HCT116 (cell line): ENCODE data around the gene SVIP. TPM values are rescaled to one million over a fixed set of nuclear protein-coding genes. Genes with fewer than 3 reads are reported as not detected.

Experiments
- ATAC-seq: fragments of 200-7000 bp; cut with Tn5 transposase; 2 replicates; pipeline ENCODE4 v1.9.1; 2020; ENCODE audit warnings: mild to moderate bottlenecking, moderate library complexity
- BruUV-seq: library from RNA; stranded (reverse); fragments of 400-500 nt; replicated peaks from 2 replicates; lab custom pipeline; 2021; lab: Mats Ljungman, UMichigan
- CTCF ChIA-PET: fragments of 300-600 bp; sonication (Branson Sonifier 250); formaldehyde crosslinking; loops from one replicate; lab custom pipeline; 2021; ENCODE audit warnings: antibody characterized with exemption; lab: Charles Lee
- POLR2A ChIA-PET: fragments of 300-600, 350-600 bp; sonication (Branson Sonifier 250); formaldehyde crosslinking; loops from one replicate; lab custom pipeline; 2021; ENCODE audit warnings: antibody characterized with exemption; lab: Charles Lee
- RAD21 ChIA-PET, 2 experiments: fragments of 300-600 bp; sonication (Branson Sonifier 250); formaldehyde crosslinking; loops; one replicate each; lab custom pipeline; 2023; ENCODE audit warnings: low total read pairs in 2 of 2; ENCODE audit not compliant: uncharacterized antibody in 2 of 2, unreplicated experiment in 2 of 2, low non-redundant PET in 1 of 2; lab: Charles Lee
- DNase-seq: peaks from one replicate; pipeline ENCODE4 v3.0.0-alpha.2; 2010; ENCODE audit warnings: low read depth, low spot score
- H2AFZ ChIP-seq: fragments of 200-600 bp; shearing (Covaris generic), sonication (generic); 2 replicates; pipeline ENCODE4 v1.6.1; 2017; ENCODE audit warnings: low read depth, mixed run types, mixed read lengths, antibody characterized with exemption, low read length; ENCODE audit not compliant: poor library complexity, severe bottlenecking
- H3K27ac ChIP-seq: 2 replicates; pipeline ENCODE4 v1.5.1; 2012; ENCODE audit warnings: low read depth, low read length
- H3K27me3 ChIP-seq: fragments of 200-600 bp; sonication (generic); 2 replicates; pipeline ENCODE4 v1.6.1; 2016; ENCODE audit warnings: mixed run types, low read length, mixed read lengths; ENCODE audit not compliant: insufficient read depth
- H3K36me3 ChIP-seq, 2 experiments: fragments of 200-500 bp in 1 of 2; fragments of 200-600 bp in 1 of 2; sonication (Bioruptor generic) in 1 of 2; sonication (generic) in 1 of 2; 2 replicates each; pipeline versions ENCODE4 v1.5.1 to v1.6.1; 2014 to 2016; ENCODE audit warnings: low read length in 2 of 2, inconsistent platforms in 1 of 2, mixed read lengths in 1 of 2, mixed run types in 1 of 2; ENCODE audit not compliant: insufficient read depth in 2 of 2, control insufficient read depth in 1 of 2
- H3K4me1 ChIP-seq, 2 experiments: fragments of 200-600 bp in 1 of 2; sonication (generic) in 1 of 2; 2 replicates each; pipeline versions ENCODE4 v1.5.1 to v1.6.1; 2012 to 2017; ENCODE audit warnings: low read length in 2 of 2, inconsistent platforms in 1 of 2, mild to moderate bottlenecking in 1 of 2, mixed read lengths in 1 of 2, mixed run types in 1 of 2, moderate library complexity in 1 of 2; ENCODE audit not compliant: insufficient read depth in 2 of 2, control insufficient read depth in 1 of 2
- H3K4me2 ChIP-seq: fragments of 200-600 bp; sonication (generic); 2 replicates; pipeline ENCODE4 v1.6.1; 2017; ENCODE audit warnings: mixed run types, low read length, mixed read lengths
- H3K4me3 ChIP-seq, 2 experiments: fragments of 200-600 bp in 1 of 2; sonication (generic) in 1 of 2; replicated peaks in 1 of 2; 2 replicates each; pipeline ENCODE4 v1.5.1; 2011 to 2016; ENCODE audit warnings: low read length in 2 of 2, control low read depth in 1 of 2, low read depth in 1 of 2, mild to moderate bottlenecking in 1 of 2, mixed read lengths in 1 of 2, mixed run types in 1 of 2
- H3K79me2 ChIP-seq: fragments of 200-600 bp; sonication (generic); 2 replicates; pipeline ENCODE4 v1.6.1; 2017; ENCODE audit warnings: mild to moderate bottlenecking, mixed run types, low read length, moderate library complexity, mixed read lengths; ENCODE audit not compliant: insufficient read depth
- H3K9ac ChIP-seq: fragments of 200-600 bp; sonication (generic); 2 replicates; pipeline ENCODE4 v1.6.1; 2016; ENCODE audit warnings: low read length, mixed read lengths
- H3K9me2 ChIP-seq: fragments of 200-600 bp; sonication (generic), shearing (Covaris generic); 2 replicates; pipeline ENCODE4 v1.6.1; 2017; ENCODE audit warnings: mixed run types, mild to moderate bottlenecking, moderate library complexity; ENCODE audit not compliant: insufficient read depth
- H3K9me3 ChIP-seq, 2 experiments: fragments of 200-500 bp in 1 of 2; fragments of 200-600 bp in 1 of 2; sonication (Bioruptor generic) in 1 of 2; sonication (generic) in 1 of 2; 2 replicates each; pipeline ENCODE4 v1.6.1; 2014 to 2017; ENCODE audit warnings: low read length in 2 of 2, mixed read lengths in 2 of 2, inconsistent platforms in 1 of 2, low read depth in 1 of 2, mild to moderate bottlenecking in 1 of 2, mixed run types in 1 of 2, moderate library complexity in 1 of 2; ENCODE audit not compliant: control insufficient read depth in 1 of 2, insufficient read depth in 1 of 2
- H4K20me1 ChIP-seq: fragments of 200-600 bp; sonication (generic), shearing (Covaris generic); 2 replicates; pipeline ENCODE4 v1.6.1; 2017; ENCODE audit warnings: mixed run types, mild to moderate bottlenecking, moderate library complexity; ENCODE audit not compliant: insufficient read depth
- CEBPB ChIP-seq: IDR thresholded peaks from 2 replicates; pipeline ENCODE4 v1.6.1; 2012; ENCODE audit warnings: low read depth
- EGR1 ChIP-seq: IDR thresholded peaks from 2 replicates; pipeline ENCODE4 v1.6.1; 2012; ENCODE audit warnings: low read depth
- ELF1 ChIP-seq: IDR thresholded peaks from 2 replicates; pipeline ENCODE4 v1.6.1; 2012; ENCODE audit warnings: low read depth, borderline replicate concordance
- EZH2 ChIP-seq: fragments of 200-600 bp; sonication (generic); IDR thresholded peaks from 2 replicates; pipeline ENCODE4 v1.6.1; 2017; ENCODE audit warnings: antibody characterized with exemption, mixed run types
- EZH2phosphoT487 ChIP-seq: fragments of 200-600 bp; IDR thresholded peaks from 2 replicates; pipeline ENCODE4 v1.6.1; 2018; ENCODE audit warnings: antibody characterized with exemption, borderline replicate concordance
- FOSL1 ChIP-seq: IDR thresholded peaks from 2 replicates; pipeline ENCODE4 v1.6.1; 2012; ENCODE audit warnings: low read depth
- JUND ChIP-seq: IDR thresholded peaks from 2 replicates; pipeline ENCODE4 v1.6.1; 2012
- POLR2A ChIP-seq: IDR thresholded peaks from 2 replicates; pipeline ENCODE4 v1.7.0; 2011; ENCODE audit warnings: borderline replicate concordance; ENCODE audit not compliant: insufficient read depth, insufficient read length; ENCODE audit errors: extremely low read depth
- POLR2AphosphoS5 ChIP-seq: IDR thresholded peaks from 2 replicates; pipeline ENCODE4 v1.6.1; 2011; ENCODE audit warnings: mild to moderate bottlenecking, low read depth, low read length, moderate library complexity
- RAD21 ChIP-seq: IDR thresholded peaks from 2 replicates; pipeline ENCODE4 v1.6.1; 2012; ENCODE audit warnings: low read depth, mild to moderate bottlenecking
- SIN3A ChIP-seq: IDR thresholded peaks from 2 replicates; pipeline ENCODE4 v1.6.1; 2012; ENCODE audit warnings: low read depth
- SRF ChIP-seq: IDR thresholded peaks from 2 replicates; pipeline ENCODE4 v1.6.1; 2012; ENCODE audit warnings: low read depth
- ZFX ChIP-seq: fragments of 450-650 bp; IDR thresholded peaks from 2 replicates; pipeline ENCODE4 v1.6.1; 2017
- intact Hi-C: fragments of 100-400 bp; cut with micrococcal nuclease; formaldehyde crosslinking; loops from 2 replicates; pipeline ENCODE4 v1.10.0; 2022
- total RNA-seq: library from RNA; stranded (reverse); gene quantifications from one replicate; pipeline ENCODE4 v1.2.1, GENCODE V29; 2021; ENCODE audit not compliant: unreplicated experiment
- TF ChIP-seq, protein P1 (sequence below): IDR thresholded peaks from 2 replicates; pipeline ENCODE4 v1.6.1; 2011; ENCODE audit warnings: mild to moderate bottlenecking, low read length, moderate library complexity; ENCODE audit not compliant: insufficient replicate concordance; ENCODE audit errors: extremely low read depth
- TF ChIP-seq, protein P2 (sequence below): IDR thresholded peaks from 2 replicates; pipeline ENCODE4 v1.6.1; 2012
- TF ChIP-seq, protein P3 (sequence below): IDR thresholded peaks from 2 replicates; pipeline ENCODE4 v1.6.1; 2012; ENCODE audit warnings: low read depth
- TF ChIP-seq, protein P4 (sequence below), 3 experiments: fragments of 200-600 bp in 1 of 3; sonication (generic) in 1 of 3; IDR thresholded peaks in 2 of 3; conservative IDR thresholded peaks in 1 of 3; 2 replicates each; pipeline ENCODE4 v1.5.1; 2012 to 2017; ENCODE audit warnings: low read depth in 2 of 3, low read length in 2 of 3, antibody characterized with exemption in 1 of 3, borderline replicate concordance in 1 of 3, control low read depth in 1 of 3, mild to moderate bottlenecking in 1 of 3, mixed read lengths in 1 of 3, mixed run types in 1 of 3, moderate library complexity in 1 of 3; ENCODE audit not compliant: insufficient read depth in 1 of 3

Gene SVIP
- total RNA-seq, 1 experiment from 2014 or later: 18.6 TPM

DNA sequence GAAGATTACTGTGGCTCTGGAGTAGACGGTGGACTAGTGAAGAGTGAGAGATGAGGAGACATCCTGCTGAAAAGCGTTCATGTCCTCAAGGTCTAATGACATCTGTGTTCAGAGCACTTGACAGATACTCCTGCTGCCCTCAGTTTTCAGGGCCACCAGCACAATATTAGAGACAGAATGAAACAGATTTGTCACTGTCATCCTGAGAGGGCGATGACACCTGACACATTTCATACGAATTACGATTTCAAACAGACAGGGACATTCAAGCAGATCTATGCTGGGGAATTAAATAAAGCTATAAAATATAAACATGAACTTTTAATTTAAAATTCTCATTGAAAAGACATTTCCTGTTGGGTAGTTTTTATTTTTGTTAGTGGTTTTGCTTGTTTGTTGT is 29.1 kb downstream of the SVIP start:
- no peaks in the 10 kb centered on the region for H3K79me2 ChIP-seq
- H3K9ac ChIP-seq: no peak overlapping the region
- CTCF ChIA-PET: interaction anchor here (1.5 kb wide), 1 partner anchor 13 kb away, joined by 5 read pairs; no protein-coding TSS in a partner anchor
- no peak overlapping the region for H3K4me3 ChIP-seq
- H3K9me3 ChIP-seq: no peaks in the 10 kb centered on the region
- no peaks in the 10 kb centered on the region for H3K36me3 ChIP-seq
- H3K4me1 ChIP-seq: peaks cover 0 to 6% of the 10 kb centered on the region in 2 experiments; a peak in 1 of 4 replicates
- H3K9me2 ChIP-seq: no peaks in the 10 kb centered on the region
- H3K4me2 ChIP-seq: no peak overlapping the region
- ATAC-seq (no peak), DNase-seq (no peak)
- no peak overlapping the region for H3K27ac ChIP-seq
- POLR2A ChIA-PET: no interaction called here
- H4K20me1 ChIP-seq: no peaks in the 10 kb centered on the region
- no peak overlapping the region for H2AFZ ChIP-seq
- BruUV-seq: no TSS peak
- RAD21 ChIA-PET: no interaction called here
- intact Hi-C loops: no loop called here
- TF ChIP-seq, protein P1, sequence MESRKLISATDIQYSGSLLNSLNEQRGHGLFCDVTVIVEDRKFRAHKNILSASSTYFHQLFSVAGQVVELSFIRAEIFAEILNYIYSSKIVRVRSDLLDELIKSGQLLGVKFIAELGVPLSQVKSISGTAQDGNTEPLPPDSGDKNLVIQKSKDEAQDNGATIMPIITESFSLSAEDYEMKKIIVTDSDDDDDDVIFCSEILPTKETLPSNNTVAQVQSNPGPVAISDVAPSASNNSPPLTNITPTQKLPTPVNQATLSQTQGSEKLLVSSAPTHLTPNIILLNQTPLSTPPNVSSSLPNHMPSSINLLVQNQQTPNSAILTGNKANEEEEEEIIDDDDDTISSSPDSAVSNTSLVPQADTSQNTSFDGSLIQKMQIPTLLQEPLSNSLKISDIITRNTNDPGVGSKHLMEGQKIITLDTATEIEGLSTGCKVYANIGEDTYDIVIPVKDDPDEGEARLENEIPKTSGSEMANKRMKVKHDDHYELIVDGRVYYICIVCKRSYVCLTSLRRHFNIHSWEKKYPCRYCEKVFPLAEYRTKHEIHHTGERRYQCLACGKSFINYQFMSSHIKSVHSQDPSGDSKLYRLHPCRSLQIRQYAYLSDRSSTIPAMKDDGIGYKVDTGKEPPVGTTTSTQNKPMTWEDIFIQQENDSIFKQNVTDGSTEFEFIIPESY: no peak
- TF ChIP-seq POLR2A (no peak), SRF (no peak), EZH2phosphoT487 (no peak), JUND (no peak), EZH2 (no peak), FOSL1 (no peak), CEBPB (no peak), ZFX (no peak), EGR1 (no peak), POLR2AphosphoS5 (no peak), RAD21 (no peak), ELF1 (no peak), SIN3A (no peak)
- TF ChIP-seq, protein P2, sequence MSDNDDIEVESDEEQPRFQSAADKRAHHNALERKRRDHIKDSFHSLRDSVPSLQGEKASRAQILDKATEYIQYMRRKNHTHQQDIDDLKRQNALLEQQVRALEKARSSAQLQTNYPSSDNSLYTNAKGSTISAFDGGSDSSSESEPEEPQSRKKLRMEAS: no peak
- TF ChIP-seq, protein P3, sequence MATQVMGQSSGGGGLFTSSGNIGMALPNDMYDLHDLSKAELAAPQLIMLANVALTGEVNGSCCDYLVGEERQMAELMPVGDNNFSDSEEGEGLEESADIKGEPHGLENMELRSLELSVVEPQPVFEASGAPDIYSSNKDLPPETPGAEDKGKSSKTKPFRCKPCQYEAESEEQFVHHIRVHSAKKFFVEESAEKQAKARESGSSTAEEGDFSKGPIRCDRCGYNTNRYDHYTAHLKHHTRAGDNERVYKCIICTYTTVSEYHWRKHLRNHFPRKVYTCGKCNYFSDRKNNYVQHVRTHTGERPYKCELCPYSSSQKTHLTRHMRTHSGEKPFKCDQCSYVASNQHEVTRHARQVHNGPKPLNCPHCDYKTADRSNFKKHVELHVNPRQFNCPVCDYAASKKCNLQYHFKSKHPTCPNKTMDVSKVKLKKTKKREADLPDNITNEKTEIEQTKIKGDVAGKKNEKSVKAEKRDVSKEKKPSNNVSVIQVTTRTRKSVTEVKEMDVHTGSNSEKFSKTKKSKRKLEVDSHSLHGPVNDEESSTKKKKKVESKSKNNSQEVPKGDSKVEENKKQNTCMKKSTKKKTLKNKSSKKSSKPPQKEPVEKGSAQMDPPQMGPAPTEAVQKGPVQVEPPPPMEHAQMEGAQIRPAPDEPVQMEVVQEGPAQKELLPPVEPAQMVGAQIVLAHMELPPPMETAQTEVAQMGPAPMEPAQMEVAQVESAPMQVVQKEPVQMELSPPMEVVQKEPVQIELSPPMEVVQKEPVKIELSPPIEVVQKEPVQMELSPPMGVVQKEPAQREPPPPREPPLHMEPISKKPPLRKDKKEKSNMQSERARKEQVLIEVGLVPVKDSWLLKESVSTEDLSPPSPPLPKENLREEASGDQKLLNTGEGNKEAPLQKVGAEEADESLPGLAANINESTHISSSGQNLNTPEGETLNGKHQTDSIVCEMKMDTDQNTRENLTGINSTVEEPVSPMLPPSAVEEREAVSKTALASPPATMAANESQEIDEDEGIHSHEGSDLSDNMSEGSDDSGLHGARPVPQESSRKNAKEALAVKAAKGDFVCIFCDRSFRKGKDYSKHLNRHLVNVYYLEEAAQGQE: no peak
- TF ChIP-seq, protein P4, sequence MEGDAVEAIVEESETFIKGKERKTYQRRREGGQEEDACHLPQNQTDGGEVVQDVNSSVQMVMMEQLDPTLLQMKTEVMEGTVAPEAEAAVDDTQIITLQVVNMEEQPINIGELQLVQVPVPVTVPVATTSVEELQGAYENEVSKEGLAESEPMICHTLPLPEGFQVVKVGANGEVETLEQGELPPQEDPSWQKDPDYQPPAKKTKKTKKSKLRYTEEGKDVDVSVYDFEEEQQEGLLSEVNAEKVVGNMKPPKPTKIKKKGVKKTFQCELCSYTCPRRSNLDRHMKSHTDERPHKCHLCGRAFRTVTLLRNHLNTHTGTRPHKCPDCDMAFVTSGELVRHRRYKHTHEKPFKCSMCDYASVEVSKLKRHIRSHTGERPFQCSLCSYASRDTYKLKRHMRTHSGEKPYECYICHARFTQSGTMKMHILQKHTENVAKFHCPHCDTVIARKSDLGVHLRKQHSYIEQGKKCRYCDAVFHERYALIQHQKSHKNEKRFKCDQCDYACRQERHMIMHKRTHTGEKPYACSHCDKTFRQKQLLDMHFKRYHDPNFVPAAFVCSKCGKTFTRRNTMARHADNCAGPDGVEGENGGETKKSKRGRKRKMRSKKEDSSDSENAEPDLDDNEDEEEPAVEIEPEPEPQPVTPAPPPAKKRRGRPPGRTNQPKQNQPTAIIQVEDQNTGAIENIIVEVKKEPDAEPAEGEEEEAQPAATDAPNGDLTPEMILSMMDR (IDR thresholded peaks at IDR 0.05 in 2 of 3, conservative IDR thresholded peaks at IDR 0.05 in 1 of 3; ENCODE audit: borderline replicate concordance in 1 of 3, insufficient read depth in 1 of 3, low read depth in 2 of 3, low read length in 2 of 3): no peak
- TF ChIP-seq, all 23 proteins: peak for 0
- H3K27me3 ChIP-seq: peaks cover 30% of the 10 kb centered on the region
